ENCODE measurements around the gene PRKG1.

DNA sequence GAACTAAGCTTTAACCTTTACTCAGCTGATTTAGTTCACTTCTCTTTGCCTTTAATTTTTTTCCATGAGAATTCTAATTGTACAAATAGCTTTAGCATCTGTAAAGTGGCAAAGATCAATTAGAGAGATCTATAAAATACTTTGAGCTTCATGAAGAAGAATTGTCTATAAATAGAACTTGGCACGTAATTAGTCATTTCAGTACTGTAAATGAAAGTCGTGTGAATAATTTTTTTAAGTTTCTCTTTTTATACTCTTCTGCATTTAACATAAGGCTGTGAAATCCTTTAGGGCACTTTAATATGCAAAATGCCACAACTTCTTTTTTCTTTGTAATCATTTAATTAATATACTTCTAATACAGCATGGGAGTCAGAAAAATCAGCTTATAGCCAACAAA is 447.3 kb downstream of the PRKG1 start:
- TF ChIP-seq, protein P1, sequence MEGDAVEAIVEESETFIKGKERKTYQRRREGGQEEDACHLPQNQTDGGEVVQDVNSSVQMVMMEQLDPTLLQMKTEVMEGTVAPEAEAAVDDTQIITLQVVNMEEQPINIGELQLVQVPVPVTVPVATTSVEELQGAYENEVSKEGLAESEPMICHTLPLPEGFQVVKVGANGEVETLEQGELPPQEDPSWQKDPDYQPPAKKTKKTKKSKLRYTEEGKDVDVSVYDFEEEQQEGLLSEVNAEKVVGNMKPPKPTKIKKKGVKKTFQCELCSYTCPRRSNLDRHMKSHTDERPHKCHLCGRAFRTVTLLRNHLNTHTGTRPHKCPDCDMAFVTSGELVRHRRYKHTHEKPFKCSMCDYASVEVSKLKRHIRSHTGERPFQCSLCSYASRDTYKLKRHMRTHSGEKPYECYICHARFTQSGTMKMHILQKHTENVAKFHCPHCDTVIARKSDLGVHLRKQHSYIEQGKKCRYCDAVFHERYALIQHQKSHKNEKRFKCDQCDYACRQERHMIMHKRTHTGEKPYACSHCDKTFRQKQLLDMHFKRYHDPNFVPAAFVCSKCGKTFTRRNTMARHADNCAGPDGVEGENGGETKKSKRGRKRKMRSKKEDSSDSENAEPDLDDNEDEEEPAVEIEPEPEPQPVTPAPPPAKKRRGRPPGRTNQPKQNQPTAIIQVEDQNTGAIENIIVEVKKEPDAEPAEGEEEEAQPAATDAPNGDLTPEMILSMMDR (conservative IDR thresholded peaks at IDR 0.05; ENCODE audit: low read depth, low read length), result no peak
- TF ChIP-seq EZH2 (IDR thresholded peaks at IDR 0.05; ENCODE audit: low read length, unreplicated experiment) (no peak), EZH2phosphoT487 (IDR thresholded peaks at IDR 0.05; ENCODE audit: borderline replicate concordance, low read length) (no peak)
